HCT116 (cell line): ENCODE measurements around the gene IGFBP2.

Source experiments
- EGR1 ChIP-seq: IDR thresholded peaks from 2 replicates; pipeline ENCODE4 v1.6.1; 2012; ENCODE audit warnings: low read depth
- EZH2 ChIP-seq: fragments of 200-600 bp; sonication (generic); IDR thresholded peaks from 2 replicates; pipeline ENCODE4 v1.6.1; 2017; ENCODE audit warnings: antibody characterized with exemption, mixed run types
- EZH2phosphoT487 ChIP-seq: fragments of 200-600 bp; IDR thresholded peaks from 2 replicates; pipeline ENCODE4 v1.6.1; 2018; ENCODE audit warnings: antibody characterized with exemption, borderline replicate concordance
- JUND ChIP-seq: IDR thresholded peaks from 2 replicates; pipeline ENCODE4 v1.6.1; 2012
- POLR2A ChIP-seq: IDR thresholded peaks from 2 replicates; pipeline ENCODE4 v1.7.0; 2011; ENCODE audit warnings: borderline replicate concordance; ENCODE audit not compliant: insufficient read depth, insufficient read length; ENCODE audit errors: extremely low read depth
- RAD21 ChIP-seq: IDR thresholded peaks from 2 replicates; pipeline ENCODE4 v1.6.1; 2012; ENCODE audit warnings: low read depth, mild to moderate bottlenecking
- SRF ChIP-seq: IDR thresholded peaks from 2 replicates; pipeline ENCODE4 v1.6.1; 2012; ENCODE audit warnings: low read depth
- TCF7L2 ChIP-seq: IDR thresholded peaks from 2 replicates; pipeline ENCODE4 v1.7.0; 2011; ENCODE audit warnings: borderline replicate concordance, inconsistent platforms; ENCODE audit not compliant: insufficient read depth, insufficient read length; ENCODE audit errors: extremely low read depth
- TF ChIP-seq, protein P1 (sequence below): IDR thresholded peaks from 2 replicates; pipeline ENCODE4 v1.6.1; 2011; ENCODE audit warnings: mild to moderate bottlenecking, low read length, moderate library complexity; ENCODE audit not compliant: insufficient replicate concordance; ENCODE audit errors: extremely low read depth
- TF ChIP-seq, protein P2 (sequence below), 3 experiments: fragments of 200-600 bp in 1 of 3; sonication (generic) in 1 of 3; IDR thresholded peaks in 2 of 3; conservative IDR thresholded peaks in 1 of 3; 2 replicates each; pipeline ENCODE4 v1.5.1; 2012 to 2017; ENCODE audit warnings: low read depth in 2 of 3, low read length in 2 of 3, antibody characterized with exemption in 1 of 3, borderline replicate concordance in 1 of 3, control low read depth in 1 of 3, mild to moderate bottlenecking in 1 of 3, mixed read lengths in 1 of 3, mixed run types in 1 of 3, moderate library complexity in 1 of 3; ENCODE audit not compliant: insufficient read depth in 1 of 3
- TF ChIP-seq, protein P3 (sequence below): IDR thresholded peaks from 2 replicates; pipeline ENCODE4 v1.6.1; 2012
- TF ChIP-seq, protein P4 (sequence below): IDR thresholded peaks from 2 replicates; pipeline ENCODE4 v1.6.1; 2012

DNA sequence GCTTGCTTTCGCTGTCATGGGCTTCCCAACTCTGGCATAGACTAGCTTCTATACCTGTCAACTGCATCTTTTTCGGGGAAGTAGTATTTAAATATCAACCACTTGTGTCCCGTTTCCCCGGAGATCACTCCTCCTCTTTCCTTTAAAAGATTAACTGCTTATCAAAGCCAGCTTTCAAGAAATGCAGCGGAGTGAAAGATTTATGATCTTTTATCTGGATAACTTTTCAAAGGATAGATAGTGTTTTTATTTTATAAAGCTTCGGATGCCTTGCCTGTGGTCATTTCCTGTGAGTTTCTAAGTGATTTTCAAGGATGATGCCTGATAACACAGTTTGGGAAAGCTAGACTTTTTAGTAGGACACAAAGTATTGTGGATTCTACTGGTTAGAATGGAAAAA, 65.1 kb downstream of the IGFBP2 start:
- TF ChIP-seq TCF7L2 (no peak), RAD21 (no peak), JUND (no peak), SRF (no peak), EZH2 (no peak), EZH2phosphoT487 (no peak), EGR1 (no peak), POLR2A (no peak)
- TF ChIP-seq, protein P1, sequence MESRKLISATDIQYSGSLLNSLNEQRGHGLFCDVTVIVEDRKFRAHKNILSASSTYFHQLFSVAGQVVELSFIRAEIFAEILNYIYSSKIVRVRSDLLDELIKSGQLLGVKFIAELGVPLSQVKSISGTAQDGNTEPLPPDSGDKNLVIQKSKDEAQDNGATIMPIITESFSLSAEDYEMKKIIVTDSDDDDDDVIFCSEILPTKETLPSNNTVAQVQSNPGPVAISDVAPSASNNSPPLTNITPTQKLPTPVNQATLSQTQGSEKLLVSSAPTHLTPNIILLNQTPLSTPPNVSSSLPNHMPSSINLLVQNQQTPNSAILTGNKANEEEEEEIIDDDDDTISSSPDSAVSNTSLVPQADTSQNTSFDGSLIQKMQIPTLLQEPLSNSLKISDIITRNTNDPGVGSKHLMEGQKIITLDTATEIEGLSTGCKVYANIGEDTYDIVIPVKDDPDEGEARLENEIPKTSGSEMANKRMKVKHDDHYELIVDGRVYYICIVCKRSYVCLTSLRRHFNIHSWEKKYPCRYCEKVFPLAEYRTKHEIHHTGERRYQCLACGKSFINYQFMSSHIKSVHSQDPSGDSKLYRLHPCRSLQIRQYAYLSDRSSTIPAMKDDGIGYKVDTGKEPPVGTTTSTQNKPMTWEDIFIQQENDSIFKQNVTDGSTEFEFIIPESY, result no peak
- TF ChIP-seq, protein P2, sequence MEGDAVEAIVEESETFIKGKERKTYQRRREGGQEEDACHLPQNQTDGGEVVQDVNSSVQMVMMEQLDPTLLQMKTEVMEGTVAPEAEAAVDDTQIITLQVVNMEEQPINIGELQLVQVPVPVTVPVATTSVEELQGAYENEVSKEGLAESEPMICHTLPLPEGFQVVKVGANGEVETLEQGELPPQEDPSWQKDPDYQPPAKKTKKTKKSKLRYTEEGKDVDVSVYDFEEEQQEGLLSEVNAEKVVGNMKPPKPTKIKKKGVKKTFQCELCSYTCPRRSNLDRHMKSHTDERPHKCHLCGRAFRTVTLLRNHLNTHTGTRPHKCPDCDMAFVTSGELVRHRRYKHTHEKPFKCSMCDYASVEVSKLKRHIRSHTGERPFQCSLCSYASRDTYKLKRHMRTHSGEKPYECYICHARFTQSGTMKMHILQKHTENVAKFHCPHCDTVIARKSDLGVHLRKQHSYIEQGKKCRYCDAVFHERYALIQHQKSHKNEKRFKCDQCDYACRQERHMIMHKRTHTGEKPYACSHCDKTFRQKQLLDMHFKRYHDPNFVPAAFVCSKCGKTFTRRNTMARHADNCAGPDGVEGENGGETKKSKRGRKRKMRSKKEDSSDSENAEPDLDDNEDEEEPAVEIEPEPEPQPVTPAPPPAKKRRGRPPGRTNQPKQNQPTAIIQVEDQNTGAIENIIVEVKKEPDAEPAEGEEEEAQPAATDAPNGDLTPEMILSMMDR (IDR thresholded peaks at IDR 0.05 in 2 of 3, conservative IDR thresholded peaks at IDR 0.05 in 1 of 3; ENCODE audit: borderline replicate concordance in 1 of 3, insufficient read depth in 1 of 3, low read depth in 2 of 3, low read length in 2 of 3), result no peak
- TF ChIP-seq, protein P3, sequence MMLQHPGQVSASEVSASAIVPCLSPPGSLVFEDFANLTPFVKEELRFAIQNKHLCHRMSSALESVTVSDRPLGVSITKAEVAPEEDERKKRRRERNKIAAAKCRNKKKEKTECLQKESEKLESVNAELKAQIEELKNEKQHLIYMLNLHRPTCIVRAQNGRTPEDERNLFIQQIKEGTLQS, result no peak
- TF ChIP-seq, protein P4, sequence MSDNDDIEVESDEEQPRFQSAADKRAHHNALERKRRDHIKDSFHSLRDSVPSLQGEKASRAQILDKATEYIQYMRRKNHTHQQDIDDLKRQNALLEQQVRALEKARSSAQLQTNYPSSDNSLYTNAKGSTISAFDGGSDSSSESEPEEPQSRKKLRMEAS, result no peak
